Dedifferentiated amniotic fluid mesenchymal stem cell (primary cell): ENCODE results near the gene EEF1AKMT2.
"Not testable (repeated sequence)": the region's sequence is repeated elsewhere in the genome, so short reads cannot be mapped to it uniquely, and the experiment has no call there.

Source experiments
- DNase-seq: peaks from one replicate; pipeline ENCODE4 v3.0.0-alpha.2; 2016; ENCODE audit errors: extremely low spot score

Gene EEF1AKMT2

GRCh38 chr10:124791547-124792348 is at the start of gene EEF1AKMT2:
Gene EEF1AKMT2, minus strand, starts transcription at chr10:124791887. Its CDS starts 54 bp downstream, at chr10:124791833.
- DNase-seq = peak; percentile 47

GRCh38 chr10:124837687-124838086 is 46.0 kb upstream of the EEF1AKMT2 start:
- no peak for DNase-seq

- no peak for DNase-seq
These were observed 39.4 kb upstream of the EEF1AKMT2 start for GRCh38 chr10:124831116-124831515.

- DNase-seq = no peak
These were observed 38.8 kb upstream of the EEF1AKMT2 start for GRCh38 chr10:124830445-124830844.

GRCh38 chr10:124829447-124830115 is 37.9 kb upstream of the EEF1AKMT2 start:
- no peak for DNase-seq

GRCh38 chr10:124827474-124827873 is 35.8 kb upstream of the EEF1AKMT2 start:
- DNase-seq = no peak

- no peak for DNase-seq
These were observed 34.6 kb upstream of the EEF1AKMT2 start for GRCh38 chr10:124826262-124826661.

GRCh38 chr10:124825702-124826101 is 34.0 kb upstream of the EEF1AKMT2 start:
- no peak for DNase-seq

- DNase-seq = not testable (repeated sequence)
These were observed 33.2 kb upstream of the EEF1AKMT2 start for GRCh38 chr10:124824932-124825331.

GRCh38 chr10:124824507-124824906 is 32.8 kb upstream of the EEF1AKMT2 start:
- DNase-seq = no peak

- no peak for DNase-seq
These were observed 29.8 kb upstream of the EEF1AKMT2 start for GRCh38 chr10:124821520-124821919.

- no peak for DNase-seq
These were observed 28.4 kb upstream of the EEF1AKMT2 start for GRCh38 chr10:124820121-124820520.

- DNase-seq = no peak
These were observed 10.6 kb upstream of the EEF1AKMT2 start for GRCh38 chr10:124802313-124802675.

GRCh38 chr10:124799211-124799610 is 7.5 kb upstream of the EEF1AKMT2 start:
- DNase-seq = no peak

- no peak for DNase-seq
These were observed 7.1 kb upstream of the EEF1AKMT2 start for GRCh38 chr10:124798781-124799180.

- DNase-seq = no peak
These were observed 6.7 kb upstream of the EEF1AKMT2 start for GRCh38 chr10:124798364-124798763.

GRCh38 chr10:124792998-124793352 is 1.3 kb upstream of the EEF1AKMT2 start:
- no peak for DNase-seq

GRCh38 chr10:124782900-124783299 is 8.8 kb downstream of the EEF1AKMT2 start:
- not testable (repeated sequence) for DNase-seq

- no peak for DNase-seq
These were observed 22.9 kb downstream of the EEF1AKMT2 start for GRCh38 chr10:124768791-124769190.

- no peak for DNase-seq
These were observed 26.4 kb downstream of the EEF1AKMT2 start for GRCh38 chr10:124765256-124765655.

GRCh38 chr10:124763267-124763666 is 28.4 kb downstream of the EEF1AKMT2 start:
- peak; percentile 52 for DNase-seq

- no peak for DNase-seq
These were observed 29.4 kb downstream of the EEF1AKMT2 start for GRCh38 chr10:124762281-124762680.

- DNase-seq = no peak
These were observed 35.4 kb downstream of the EEF1AKMT2 start for GRCh38 chr10:124756156-124756903.
